HG02840 (cell line): ENCODE measurements around the gene FNTB.

Experiments used
- ATAC-seq: cut with Tn5 transposase; IDR thresholded peaks from one replicate; pipeline ENCODE4 v1.9.1; 2021; ENCODE audit warnings: mild to moderate bottlenecking, moderate library complexity, moderate number of reproducible peaks; ENCODE audit not compliant: unreplicated experiment, low FRiP score

Gene FNTB

GRCh38 chr14:65043893-65044595 is 57.3 kb downstream of the FNTB start:
- ATAC-seq = no peak

GRCh38 chr14:65044596-65044959 is 57.9 kb downstream of the FNTB start:
- no peak for ATAC-seq

- ATAC-seq = no peak
These were observed 58.3 kb downstream of the FNTB start for GRCh38 chr14:65045006-65045405.

GRCh38 chr14:65045709-65046108 is 59.0 kb downstream of the FNTB start:
- ATAC-seq = no peak

- ATAC-seq = no peak
These were observed 66.1 kb downstream of the FNTB start for GRCh38 chr14:65052832-65053231.

- no peak for ATAC-seq
These were observed 66.8 kb downstream of the FNTB start for GRCh38 chr14:65053466-65053865.

- no peak for ATAC-seq
These were observed 67.9 kb downstream of the FNTB start for GRCh38 chr14:65054471-65055085.

- ATAC-seq = no peak
These were observed 71.0 kb downstream of the FNTB start for GRCh38 chr14:65057695-65058094.

- ATAC-seq = no peak
These were observed 75.7 kb downstream of the FNTB start for GRCh38 chr14:65062096-65063075.

GRCh38 chr14:65065719-65066118 is 79.0 kb downstream of the FNTB start:
- ATAC-seq = no peak

- no peak for ATAC-seq
These were observed 83.2 kb downstream of the FNTB start for GRCh38 chr14:65069874-65070413.

- no peak for ATAC-seq
These were observed 83.8 kb downstream of the FNTB start for GRCh38 chr14:65070471-65070976.

GRCh38 chr14:65071544-65071943 is 84.8 kb downstream of the FNTB start:
- no peak for ATAC-seq

GRCh38 chr14:65072256-65072655 is 85.6 kb downstream of the FNTB start:
- no peak for ATAC-seq

- ATAC-seq = no peak
These were observed 86.2 kb downstream of the FNTB start for GRCh38 chr14:65072937-65073336.

- ATAC-seq = no peak
These were observed 87.0 kb downstream of the FNTB start for GRCh38 chr14:65073605-65074201.

GRCh38 chr14:65074449-65075150 is 87.9 kb downstream of the FNTB start:
- no peak for ATAC-seq

GRCh38 chr14:65075628-65076325 is 89.1 kb downstream of the FNTB start:
- ATAC-seq = no peak

GRCh38 chr14:65077318-65077717 is 90.6 kb downstream of the FNTB start:
- no peak for ATAC-seq
